KBM-7 (cell line): Measurements from ENCODE around the gene DNAJB6.

ENCODE experiments used
- DNase-seq: peaks from one replicate; pipeline ENCODE4 v3.0.0-alpha.2; 2015
- in situ Hi-C: fragments of 300-500 bp; cut with MboI; formaldehyde crosslinking; loops from 2 replicates; pipeline ENCODE4 v1.14.3; 2020; ENCODE audit warnings: low sequenced_read_pairs, low pct_unique_long_range_greater_than_20kb, mixed read lengths

The DNAJB6 gene

DNA sequence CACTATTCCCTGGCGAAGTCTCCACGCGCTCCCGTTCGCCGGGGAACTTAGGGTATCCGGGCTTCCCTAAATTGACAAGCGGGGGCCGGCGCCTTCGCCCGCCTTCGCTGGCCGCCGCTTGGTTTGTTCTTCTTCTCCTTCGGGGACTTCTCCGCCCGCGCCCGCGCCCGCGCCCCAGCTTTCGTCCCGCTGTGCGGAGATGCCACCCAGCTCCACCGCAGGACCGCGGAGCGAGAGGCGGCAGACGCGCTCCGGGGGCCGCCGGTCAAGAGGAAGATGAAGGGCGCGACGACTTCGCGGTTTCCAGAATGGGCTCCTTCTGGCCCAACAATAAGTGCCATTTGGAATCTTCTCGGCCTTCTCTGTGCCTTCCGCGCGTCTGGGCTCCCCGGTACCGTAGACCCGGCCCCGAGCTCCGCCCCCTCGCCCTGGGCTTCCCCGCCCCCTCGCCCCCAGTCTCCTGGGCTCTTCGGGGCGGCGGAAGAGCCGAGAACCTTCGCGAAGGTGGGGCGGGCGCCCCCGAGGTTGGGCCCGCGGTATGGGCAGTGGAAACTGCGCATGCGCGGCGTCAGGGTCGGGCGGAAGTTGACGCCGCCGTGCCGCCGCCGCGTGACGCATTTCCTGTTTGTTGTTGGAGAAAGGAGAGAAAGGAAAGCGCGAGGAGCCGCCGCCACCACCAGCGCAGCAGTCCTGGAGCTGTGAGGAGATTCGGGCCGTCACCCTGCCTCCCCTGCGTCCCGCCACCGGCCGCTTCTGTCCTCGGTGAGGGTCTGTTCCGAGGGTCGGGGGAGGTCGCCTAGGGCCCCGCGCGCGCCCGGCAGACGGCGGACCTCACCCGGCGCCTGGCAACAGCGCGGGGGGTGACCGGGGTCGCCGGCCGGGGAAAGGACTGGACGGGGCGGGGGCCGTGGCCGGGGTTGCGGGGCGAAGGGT is at the start of gene DNAJB6:
TSS of gene DNAJB6 (plus strand) at position 622 of the 933 bp plus-strand sequence. CDS start 21,569 bp downstream, outside the sequence.
- peak; percentile 97 for DNase-seq
- in situ Hi-C loops = no loop called here

DNA sequence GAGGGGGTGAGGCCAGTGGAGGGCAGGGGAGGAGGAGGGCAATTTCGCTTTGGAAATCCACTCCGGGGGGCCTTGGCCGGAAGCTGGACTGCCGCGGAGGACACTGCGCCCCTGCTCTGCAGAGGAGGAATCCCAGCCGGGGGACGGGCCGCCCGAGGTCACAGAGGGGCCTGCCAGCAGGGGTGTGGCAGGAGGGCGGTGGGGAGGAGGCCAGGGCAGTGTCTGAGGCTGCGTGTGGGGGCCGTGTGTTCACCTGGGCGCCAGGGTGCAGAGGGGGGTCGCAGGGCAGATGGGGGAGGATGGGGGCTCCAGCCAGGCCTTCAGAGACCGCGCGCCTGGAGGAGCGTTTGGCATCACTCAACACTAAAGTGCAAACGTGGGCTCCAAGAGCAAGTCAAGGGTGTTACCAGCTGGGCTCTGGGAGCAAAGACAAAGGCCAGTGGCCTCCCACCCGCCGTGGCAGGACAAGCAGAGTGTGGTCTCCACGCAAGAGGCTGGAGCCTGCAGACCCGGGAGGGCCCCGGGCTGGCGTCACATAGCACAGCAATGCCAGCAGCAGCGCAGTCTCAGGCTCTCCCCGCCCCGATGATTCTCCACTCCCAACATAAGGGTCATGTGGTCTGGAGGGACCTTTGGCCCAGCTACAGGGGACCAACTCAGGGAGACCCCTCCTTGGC is 45.3 kb upstream of the DNAJB6 start:
- in situ Hi-C loops = no loop called here
- no peak for DNase-seq

DNA sequence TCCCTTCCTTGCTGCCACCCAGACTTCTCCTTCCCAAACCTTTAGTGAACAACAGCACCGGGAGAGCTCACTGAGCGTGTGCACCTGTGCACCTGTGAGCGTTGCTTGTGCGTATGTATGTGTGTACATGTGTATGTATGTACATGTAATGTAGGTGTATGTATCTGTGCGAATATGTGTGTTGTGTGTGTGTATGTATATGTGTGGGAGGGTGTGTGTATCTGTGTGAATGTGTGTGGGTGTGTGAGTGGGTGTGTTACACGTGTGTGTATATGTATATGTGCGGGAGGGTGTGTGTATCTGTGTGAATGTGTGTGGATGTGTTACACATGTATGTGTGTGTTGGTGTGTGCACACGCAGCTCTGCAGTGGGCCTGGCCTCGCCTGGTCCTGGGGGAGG is 44.5 kb upstream of the DNAJB6 start:
- DNase-seq = no peak
- in situ Hi-C loops = no loop called here

DNA sequence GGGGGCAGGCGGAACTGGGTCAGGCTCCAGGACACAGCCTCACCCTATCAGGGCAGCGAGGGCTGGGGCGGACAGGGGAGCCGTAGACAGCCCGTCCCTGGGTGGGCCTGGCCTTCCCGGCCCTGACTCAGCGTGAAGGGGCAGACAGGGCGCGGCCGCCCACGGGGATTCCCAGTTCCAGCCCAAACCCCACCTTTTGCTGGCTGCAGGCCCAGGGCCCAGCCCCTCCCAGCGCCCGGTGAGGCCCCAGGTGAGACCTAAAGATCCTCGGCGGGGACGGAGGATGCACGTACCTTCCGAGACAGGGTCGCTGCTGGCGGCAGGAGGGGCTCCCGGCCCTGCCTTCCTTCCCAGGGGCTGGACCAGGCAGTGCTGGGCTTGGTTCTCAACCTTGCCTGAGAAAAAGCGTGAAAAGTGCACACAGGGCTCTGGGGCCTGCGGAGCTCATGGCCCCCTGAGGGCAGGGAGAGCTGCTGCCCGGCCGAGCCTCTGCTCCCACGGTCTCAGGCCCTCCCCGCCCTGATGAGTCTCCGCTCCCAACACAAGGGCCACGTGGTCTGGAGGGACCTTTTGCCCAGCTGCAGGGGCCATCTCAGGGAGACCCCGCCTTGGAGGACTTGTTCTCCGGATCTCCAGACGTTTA is 43.9 kb upstream of the DNAJB6 start:
- no peak for DNase-seq
- in situ Hi-C loops = no loop called here

DNA sequence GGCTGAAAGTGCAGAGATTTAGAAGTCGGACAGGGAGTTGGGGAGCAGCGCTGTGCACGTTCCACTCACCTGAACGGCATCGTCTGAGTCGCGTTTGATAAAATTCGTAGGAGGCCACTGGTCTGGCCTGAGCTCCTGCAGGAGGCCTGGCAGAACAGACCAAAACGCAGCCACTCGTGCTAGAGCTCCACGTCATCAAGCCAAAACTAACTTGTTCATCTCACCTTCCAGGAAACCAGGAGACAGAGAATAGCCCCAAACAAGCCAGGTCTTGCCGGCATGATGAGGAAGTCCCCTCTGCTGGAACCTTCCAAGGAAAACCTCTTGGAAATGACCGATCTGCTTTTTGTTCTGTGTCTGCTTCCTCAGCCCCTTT is 43.4 kb upstream of the DNAJB6 start:
- in situ Hi-C loops = no loop called here
- DNase-seq = no peak

DNA sequence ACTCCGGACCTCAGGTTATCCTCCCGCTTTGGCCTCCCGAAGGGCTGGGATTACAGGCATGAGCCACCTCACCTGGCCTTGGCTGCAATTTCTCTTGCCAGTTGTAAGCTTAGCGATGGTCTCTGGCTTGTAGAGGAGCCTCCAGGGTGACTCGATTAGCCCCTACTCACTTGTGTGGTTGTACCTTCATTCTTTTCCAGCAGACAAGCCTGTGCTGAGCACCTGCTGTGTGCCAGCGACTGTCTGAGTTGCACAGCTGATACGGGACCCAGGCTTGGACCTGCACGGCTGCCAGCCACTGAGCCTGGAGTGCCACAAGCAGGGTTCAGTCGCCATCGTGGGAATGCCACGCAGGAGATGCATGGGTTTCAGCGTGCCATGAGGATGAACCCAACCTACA is 42.0 kb upstream of the DNAJB6 start:
- no peak for DNase-seq
- in situ Hi-C loops = no loop called here

DNA sequence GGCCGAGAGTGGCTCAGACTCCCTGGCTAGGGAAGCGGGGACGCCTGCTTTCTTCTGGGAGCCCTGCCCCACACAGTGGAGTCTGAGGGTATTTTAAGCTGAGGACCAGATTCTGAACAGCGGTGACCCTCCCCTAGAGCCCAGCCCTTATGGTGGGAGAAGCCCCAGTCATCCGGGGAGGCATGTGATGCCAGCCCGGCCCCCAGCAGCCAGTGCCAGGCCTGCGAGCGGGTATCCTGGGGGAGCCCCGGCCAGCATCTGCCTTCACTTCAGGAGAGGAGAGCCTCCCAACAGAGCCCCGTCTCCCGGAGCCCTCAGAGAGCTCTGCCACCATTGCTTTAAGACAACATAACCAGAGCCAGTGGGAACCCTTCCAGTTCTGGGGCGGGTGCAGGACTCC is 41.5 kb upstream of the DNAJB6 start:
- in situ Hi-C loops = no loop called here

DNA sequence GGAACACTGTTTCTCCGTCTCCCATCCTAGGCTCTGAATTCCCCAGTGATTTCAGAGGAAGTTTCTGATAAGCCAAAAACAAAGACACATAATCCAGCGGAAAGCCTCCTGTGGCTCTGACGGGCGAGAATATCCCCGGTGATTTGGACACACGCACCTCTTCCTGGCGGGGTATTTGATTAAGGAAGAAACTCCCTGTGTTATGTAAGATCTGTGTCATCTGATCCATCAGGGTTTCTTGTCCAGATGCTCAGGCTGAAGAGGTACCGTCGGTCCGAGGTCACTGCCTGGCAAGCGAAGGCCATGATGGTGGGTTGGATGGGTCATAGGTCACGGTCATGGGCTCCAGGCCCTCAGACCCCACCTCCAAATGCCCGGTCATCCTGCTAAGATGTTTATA is 39.6 kb upstream of the DNAJB6 start:
- in situ Hi-C loops = no loop called here
- no peak for DNase-seq

More for the DNA sequence above, 41.5 kb upstream of the DNAJB6 start:
- DNase-seq = no peak

DNA sequence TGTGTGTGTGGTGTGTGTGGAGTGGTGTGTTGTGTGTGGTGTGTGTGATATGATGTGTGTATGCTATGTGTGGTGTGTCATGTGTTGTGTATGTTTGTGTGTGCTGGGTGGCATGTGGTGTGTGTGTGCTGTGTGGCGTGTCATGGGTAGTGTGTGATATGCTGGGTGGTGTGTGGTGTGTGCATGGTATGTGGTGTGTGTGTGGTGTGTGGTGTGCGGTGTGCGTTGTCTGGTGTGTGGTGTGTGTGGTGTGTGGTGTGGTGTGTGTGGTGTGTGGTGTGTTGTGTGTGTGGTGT is 37.5 kb upstream of the DNAJB6 start:
- no peak for DNase-seq
- in situ Hi-C loops = no loop called here

DNA sequence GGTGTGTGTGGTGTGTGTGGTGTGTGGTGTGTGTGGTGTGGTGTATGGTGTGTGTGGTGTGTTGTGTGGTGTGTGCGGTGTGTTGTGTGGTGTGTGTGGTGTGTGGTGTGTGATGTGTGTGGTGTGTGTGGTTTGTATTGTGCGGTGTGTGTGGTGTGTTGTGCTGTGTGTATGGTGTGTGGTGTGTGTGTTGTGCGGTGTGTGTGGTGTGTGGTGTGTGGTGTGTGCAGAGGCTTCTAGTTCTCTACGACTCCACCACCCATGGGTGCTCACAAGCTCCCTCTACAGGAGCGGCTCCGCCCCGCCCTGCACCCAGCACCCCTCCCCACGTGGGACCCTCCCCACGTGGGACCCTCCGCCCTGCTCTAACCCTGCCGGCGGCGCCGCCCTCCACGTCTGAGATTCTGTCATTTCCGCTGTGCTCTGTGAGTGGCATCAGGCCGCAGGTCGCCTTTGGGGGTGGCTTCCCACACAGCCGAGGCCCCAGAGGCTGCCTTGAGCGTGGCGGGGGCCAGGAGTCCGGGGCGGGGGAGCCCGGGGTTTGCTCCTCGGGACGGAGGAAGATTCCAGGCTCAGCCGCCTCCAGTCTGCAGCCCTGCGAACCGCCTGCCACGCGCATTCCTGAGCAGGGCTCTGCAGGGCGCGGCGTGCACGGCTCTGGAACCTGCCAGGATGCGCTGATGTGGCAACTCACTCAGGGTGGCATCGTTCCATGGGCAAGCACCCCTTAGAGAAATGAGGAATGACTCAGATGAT is 37.0 kb upstream of the DNAJB6 start:
- no peak for DNase-seq
- in situ Hi-C loops = no loop called here

DNA sequence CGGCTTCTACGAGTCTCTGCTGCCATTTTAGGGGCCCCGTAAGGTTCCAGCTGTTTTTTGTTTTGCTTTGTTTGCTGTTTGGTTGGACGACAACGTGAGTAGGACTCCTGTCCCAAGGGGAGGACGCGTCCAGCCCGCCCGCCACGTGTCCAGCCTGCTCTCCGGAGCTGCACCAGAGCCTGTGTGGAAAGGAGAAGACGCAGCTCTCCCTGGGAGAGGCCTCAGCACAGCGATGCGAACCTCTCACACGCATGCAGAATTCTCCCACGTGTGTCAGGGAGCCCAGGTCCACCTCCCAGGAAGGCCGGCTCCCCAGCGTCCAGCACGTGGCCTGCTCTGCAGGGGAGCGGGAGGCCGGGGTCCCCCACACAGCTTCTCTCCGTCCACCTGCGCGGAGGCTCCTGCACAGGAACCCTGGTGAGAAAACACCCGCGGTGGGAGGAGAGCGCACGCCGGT is 36.4 kb upstream of the DNAJB6 start:
- in situ Hi-C loops = no loop called here
- no peak for DNase-seq

DNA sequence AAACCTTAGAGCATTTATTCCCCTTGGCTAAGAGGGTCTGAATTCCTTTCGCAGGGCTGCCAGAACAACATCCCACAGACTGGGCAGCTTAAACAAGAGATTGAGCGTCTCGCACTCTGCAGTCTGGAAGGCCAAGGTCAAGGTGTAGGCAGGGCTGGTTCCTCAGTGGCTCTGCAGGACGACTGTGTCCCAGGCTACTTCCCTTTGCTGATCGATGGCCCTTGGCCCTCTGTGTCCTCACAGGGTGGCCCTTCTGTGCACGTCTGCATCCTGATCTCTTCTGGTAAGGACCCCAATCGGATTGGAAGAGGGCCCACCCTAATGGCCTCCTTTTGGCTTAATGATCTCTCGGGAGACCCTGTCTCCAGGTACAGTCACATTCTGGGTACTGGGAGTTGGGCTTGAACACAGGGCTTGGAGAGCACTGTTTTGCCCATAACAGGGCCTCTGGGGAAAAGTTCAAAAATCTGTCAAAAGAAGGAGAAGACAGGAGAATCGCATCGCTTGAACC is 35.1 kb upstream of the DNAJB6 start:
- in situ Hi-C loops = no loop called here
- peak; percentile 18 for DNase-seq

DNA sequence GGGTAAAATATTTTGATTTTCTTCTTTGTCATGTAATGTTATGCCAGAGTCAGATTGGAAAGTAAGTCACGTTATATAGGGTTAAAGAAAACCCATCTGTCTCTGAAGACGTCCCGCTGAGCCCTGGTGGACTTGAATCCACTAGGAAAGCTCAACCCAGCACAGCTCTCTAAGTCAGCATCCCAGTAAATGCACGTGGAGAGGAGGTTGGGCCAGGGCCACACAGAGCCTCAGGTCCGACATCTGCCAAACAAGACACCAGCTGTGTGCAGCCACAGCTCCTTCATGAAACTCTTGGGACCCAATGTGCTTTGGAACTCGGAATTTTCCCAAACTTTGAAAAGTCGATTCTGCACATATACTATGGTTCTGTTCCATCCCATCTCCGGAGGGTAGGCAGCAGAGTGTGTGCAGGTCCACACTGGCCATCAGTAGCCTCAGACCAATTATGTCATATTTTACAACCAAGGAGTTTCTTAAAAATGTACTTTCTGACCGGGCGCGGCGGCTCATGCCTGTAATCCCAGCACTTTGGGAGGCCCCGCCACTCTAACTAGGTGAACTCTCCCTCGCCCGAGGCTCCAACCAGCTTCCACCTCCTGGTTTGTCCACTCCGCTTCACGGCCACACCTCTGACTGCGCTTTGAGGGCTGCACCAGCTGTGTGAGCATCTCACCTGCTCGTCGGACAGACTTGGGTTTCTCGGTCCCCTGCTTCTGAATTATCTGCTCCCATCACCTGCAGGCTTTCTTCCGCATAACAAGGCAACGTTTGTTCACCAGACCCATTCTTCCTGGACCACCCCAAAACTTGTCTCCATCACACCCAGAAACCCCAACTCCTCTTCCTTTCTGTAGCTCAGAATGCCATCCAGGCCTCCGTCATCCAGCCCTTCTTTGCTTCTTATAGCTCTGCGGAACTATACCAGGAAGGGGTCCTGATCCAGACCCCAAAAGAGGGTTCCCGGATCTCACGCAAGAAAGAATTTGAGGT is 29.7 kb upstream of the DNAJB6 start:
- in situ Hi-C loops = no loop called here
- no peak for DNase-seq

DNA sequence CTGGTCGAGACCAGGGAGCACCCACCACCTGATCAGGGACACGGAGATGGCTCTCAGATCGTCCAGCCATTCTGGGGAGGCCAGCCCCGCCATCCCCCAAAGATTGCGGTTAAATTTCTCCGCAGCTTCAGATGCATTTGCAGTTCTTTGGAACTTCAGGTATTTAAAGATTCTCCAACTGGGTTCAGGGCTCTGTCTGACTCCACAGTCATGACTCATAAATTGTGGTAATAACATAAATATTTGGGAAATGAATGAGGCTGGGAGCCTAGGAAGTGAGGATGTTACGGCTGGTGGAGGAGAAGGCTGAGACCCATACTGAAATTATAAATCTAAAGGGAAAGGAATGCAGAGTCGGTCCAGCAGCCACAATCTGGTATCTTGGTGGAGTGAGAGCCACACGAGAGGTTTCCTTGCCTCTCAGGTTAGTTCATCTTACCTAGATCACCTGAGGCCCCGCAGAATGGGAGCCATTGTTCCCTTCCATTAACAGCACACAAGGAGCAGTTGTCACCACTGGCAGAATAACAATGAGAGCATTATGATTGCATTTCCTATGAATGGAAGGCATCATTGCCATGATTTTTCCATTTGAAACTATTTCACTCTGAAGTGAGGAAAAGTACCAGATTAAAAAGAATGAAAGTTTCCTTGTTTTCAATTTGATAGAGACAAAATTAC is 26.7 kb upstream of the DNAJB6 start:
- no peak for DNase-seq
- in situ Hi-C loops = no loop called here

DNA sequence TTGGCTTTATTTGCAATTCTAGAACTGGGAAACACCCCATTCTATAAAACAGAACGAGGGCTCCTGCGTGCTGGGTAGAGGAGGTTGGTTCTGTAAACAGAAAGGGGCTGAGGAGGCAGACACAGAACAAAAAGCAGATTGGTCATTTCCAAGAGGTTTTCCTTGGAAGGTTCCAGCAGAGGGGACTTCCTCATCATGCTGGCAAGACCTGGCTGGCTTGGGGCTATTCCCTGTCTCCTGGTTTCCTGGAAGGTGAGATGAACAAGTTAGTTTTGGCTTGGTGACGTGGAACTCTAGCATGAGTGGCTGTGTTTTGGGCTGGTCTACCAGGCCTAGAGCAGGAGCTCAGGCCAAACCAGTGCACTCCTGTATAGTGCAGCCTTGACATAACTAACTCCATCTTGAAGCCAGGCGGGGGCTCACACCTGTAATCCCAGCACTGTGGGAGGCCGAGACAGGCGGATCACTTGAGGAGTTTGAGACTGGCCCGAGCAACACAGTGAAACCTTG is 26.1 kb upstream of the DNAJB6 start:
- in situ Hi-C loops = no loop called here
- no peak for DNase-seq

DNA sequence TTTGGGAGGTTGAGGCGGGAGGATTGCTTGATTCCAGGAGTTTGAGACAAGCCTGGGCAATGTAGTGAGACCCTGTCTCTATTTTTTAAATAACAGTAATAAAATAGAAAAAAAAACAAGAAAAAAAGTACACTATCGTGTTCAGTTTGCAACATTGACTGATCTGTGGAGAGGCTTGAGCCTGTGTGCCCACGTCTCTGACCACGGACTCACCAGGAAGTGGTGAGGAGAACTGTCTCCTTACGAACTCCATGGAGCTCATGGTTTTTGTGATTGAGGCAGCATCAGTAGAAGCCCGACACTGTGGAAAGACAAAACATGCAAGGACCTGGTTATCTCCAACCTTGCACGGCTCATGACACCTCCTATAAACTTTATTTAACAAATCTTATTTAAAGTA is 23.9 kb upstream of the DNAJB6 start:
- in situ Hi-C loops = no loop called here
- DNase-seq = no peak

DNA sequence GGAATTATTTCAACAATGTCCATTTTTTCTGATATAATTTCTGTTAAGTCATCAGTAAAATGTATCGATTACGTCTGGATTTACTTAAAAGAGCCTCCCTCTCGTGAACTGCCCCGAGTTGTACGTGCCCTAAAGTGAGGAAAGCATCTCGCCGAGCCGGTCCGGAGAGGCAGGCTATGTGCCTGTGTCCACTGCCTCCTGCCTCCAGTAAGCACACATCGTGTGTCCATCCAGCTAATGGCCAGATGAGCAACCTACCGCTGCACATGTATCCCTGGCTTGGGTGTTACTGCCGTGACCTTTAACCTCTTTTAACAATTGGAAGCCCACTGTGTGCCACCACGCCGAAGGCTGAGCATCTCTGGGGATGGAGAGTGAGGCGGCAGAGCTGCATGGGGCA is 23.2 kb upstream of the DNAJB6 start:
- in situ Hi-C loops = no loop called here
- no peak for DNase-seq
